NAMALWA (cell line): ENCODE results near the gene BLACAT1.
"Not testable (repeated sequence)": the region's sequence is repeated elsewhere in the genome, so short reads cannot be mapped to it uniquely, and the experiment has no call there.

Experiments used
- DNase-seq: peaks from one replicate; pipeline ENCODE4 v3.0.0-alpha.2; 2015; ENCODE audit warnings: low spot score

BLACAT1 gene

GRCh38 chr1:205441716-205442050, 14.2 kb downstream of the BLACAT1 start:
- DNase-seq, result no peak

DNA sequence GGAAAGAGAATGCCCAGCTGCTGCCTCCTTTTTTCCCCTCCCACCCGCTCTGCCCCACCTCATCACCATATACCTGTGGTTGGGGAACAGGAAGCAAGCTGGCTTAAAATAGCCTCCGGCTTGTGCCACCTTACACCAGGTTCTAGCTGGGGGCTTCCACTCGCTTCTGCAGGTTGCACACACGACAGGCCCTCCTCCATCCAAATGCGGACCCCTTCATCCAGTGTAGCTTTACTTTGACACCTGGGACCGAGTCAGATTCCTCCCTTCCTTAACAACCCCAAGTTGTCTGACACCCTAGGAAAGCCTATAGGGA, 14.6 kb downstream of the BLACAT1 start:
- no peak for DNase-seq

GRCh38 chr1:205440476-205441317, 15.1 kb downstream of the BLACAT1 start:
- DNase-seq, result peak; percentile 69

- DNase-seq, result no peak
These were observed 15.7 kb downstream of the BLACAT1 start for GRCh38 chr1:205440121-205440475.

DNA sequence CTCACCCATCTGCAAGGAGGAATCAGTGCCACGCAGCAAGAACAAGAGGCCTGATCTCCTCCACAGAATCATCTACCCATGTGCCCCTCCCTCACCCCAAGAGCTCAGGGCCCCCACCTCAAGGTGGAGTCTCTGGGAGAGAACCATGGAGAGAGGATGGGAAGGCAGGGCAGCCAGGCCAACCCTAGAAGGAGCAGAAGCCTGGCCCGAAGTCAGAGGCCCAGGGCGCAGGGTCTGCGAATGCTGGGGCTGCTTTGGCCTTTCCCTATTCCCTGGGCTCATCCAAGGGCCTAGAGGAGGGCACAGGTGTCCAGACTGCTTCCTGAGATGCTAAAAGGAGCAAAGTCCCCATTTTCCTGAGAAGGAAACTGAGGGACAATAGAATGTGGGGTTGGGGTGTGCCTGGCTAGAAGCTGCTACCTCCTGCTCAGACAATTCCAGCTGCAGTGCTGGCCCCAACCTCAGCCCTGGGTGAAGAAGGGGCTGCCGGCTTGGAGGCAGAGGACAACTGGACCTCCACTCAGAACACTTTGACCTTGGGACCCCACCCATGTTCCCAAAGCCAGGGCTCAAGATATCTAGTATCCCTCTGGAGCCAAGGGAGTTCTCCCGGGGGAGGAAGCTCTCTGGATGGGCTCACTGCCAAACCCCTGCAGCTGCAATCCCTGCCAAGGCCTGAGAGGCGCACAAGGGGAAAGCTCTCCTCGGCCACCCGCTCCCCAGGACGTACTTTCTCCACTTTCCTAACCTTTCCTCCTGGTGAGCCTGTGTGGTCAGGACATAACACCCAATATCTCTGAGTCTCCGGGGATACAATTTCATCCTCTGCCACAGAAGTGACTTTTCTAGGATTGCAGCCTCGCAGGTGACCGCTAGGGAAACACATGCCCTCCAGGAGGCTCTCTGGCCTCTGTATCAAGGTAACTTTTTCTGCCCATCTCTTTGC, 17.4 kb downstream of the BLACAT1 start:
- DNase-seq, result peak; percentile 28

GRCh38 chr1:205437570-205437969, 18.3 kb downstream of the BLACAT1 start:
- no peak for DNase-seq

DNA sequence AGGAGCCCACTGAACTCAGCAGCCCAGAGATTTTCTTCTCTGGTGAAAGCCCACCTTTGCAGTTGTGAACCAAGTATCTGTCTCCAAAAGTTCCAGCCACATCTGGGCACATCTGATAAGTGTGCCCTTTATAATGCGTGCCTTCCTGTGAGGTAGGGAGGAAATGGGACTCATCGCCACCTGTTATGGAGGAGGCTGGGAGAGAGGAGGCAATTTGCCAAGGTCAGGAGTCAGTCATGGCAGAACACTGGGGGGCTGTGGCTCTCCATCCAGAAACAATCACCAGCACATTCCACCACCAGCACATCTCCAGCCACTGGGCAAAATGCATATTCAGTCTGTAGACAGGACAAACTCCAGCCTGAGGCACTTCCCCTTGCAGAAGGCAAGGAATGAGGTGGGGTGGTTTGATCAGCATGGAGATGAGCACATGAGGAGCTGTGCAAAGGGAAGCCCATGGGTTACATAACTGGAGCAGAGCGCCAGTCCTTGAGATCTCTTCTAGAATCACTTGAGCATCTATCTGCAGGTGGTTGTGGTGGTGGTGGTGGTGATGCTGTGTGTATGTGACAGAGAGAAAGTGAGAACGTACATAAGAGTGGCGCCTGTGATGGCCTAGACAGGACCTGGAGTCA, 19.0 kb downstream of the BLACAT1 start:
- DNase-seq, result no peak

DNA sequence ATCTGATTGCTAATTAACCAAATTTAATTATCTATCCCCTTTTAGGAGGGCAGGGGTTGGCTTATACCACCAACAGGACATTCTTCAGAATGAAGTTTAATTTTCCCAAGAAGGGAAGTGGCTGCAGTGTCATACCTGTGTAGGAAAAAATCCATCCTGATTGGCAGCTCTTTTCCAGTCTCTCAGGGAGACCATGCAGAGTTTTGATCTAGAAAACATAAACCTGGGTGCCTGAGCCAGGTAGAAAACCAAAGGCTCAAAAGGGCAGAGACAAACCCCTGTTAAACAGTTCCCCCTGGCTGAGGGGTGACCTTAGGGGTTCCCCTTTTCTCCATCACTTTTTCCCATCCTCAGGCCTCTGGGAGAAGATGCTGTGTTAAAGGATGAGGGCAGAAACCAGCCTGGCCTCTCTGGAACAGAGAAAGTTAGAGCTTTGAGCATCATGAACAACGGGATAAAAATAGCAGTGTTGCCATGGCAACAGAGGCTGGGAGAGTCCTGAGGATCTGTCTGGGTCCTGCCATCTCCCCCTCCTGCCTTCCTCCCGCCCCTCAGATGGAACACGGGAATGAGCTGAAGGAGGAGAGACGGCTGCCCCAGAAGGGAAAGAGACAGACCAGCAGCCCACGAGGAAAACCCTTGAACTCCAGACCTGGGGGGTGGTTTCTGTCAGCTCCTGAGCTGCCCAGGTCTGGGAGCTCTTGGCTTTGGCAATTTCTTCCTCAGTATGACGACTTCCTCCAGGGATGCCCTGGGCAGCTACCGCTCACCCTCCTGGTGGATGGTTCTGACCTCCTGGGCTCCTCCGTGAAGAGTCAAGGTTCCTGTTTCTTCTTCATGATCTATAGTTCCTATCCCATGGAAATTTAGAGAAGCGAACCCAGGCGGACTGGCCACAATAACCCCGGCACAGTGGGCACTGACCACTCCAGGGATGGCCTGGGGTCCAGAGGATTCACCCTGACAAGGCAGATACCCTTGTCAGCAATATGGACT, 20.0 kb downstream of the BLACAT1 start:
- no peak for DNase-seq

DNA sequence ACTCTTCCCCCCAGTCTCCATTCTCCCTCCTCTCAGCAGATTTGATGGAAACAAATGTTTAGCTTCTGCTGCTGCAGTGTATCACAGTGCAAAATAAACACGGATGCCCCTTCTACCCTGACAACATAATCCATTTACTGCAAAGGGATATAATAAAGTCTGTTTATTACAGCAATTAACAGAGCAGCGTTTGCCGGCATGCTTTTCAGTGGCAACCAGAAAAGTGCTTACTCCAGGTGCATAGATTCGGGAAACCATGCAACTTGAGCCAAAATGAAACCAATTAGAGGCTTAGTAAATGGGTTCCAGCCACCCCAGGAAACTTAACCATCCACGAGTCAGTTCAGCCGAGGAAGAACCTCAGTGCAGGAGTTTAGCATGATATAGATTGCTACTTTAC, 21.1 kb downstream of the BLACAT1 start:
- no peak for DNase-seq

DNA sequence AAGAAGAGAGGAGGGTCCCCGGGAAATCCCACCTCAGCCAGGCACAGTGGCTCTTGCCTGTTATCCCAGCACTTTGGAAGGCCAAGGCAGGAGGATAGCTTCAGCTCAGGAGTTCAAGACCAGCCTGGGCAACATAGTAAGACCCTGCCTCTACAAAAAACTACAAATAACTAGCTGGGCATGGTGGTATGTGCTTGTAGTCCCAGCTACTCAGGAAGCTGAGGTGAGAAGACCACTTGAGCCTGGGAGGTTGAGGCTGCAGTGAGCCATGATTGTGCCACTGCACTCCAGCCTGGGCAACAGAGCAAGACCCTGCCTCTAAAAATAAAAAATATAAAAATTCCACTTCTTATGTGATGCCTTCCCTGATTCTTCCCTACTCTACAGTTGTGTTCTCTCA, 23.2 kb downstream of the BLACAT1 start:
- DNase-seq, result not testable (repeated sequence)

- no peak for DNase-seq
These were observed 23.7 kb downstream of the BLACAT1 start for GRCh38 chr1:205432116-205432515.

DNA sequence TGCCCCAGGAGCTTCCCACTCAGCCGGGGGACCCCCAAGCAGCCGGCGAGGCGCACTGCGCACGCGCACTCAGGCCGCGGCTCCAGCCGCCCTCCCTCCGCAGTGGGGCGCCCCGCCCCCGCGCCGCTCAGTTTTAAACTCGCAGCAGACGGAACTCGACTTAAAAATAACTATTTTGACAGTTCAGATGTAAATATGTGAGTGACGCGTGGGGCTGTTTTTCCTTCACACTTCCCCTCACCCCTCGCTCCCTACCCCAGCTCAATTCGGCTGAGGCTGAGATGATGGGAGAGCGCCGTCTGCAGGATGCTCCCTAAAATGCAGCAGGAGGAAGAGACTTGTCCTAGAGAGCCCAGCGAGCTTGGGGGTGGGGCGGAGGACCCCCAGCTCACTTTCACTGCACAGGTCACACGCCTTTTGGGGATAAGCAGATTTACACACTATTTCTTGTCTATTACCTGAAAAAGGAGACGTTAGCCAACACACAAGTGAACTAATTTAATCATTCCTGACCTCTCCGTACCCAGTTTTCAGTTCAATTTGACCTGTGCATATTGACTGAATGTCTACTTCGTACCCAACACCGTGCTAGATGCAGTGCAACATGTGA, 25.0 kb downstream of the BLACAT1 start:
- DNase-seq, result peak; percentile 88

DNA sequence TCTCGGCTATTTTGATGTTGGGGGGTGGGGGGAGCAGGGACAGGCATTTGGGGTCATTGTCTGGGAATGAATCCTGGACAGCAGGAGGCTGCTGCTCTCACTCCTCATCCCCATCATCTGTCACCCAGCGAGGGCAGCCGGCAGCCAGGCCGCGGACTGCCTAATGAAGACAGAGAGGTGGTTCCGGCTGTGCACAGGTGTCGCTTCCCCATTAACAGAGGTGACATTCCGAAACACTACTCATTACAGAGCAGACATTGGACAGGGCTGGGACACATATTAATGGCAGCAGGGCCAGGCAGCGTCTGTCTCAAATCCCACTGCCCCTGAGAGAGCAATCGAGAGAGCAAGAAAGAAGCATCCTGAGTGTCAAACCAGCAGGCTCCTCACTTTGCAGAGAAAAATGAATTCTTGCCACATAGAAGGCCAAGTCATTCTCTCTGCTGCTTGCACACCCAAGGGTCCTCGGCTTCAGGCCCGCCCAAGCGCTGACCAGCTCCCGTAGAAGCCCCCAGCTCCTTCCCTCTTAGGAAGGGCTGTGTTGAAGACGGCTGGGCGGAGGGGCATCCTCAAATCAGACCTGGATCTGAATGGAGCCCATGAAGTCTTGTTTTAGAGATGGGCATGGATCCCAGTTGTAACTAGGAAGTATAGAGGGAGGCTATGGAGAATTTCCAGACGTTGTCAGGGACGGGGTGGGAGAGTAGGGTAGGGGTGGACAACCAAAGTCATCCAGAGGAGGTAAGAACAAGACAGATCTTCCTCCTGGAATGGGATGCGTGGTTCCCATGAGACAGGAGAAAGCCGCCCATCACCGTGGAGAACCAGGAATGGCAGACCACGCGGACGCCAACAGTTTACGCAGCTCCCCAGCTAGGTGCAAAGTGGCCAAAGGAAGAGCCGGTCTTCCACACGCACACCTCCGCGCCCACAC, 25.8 kb downstream of the BLACAT1 start:
- DNase-seq, result no peak

DNA sequence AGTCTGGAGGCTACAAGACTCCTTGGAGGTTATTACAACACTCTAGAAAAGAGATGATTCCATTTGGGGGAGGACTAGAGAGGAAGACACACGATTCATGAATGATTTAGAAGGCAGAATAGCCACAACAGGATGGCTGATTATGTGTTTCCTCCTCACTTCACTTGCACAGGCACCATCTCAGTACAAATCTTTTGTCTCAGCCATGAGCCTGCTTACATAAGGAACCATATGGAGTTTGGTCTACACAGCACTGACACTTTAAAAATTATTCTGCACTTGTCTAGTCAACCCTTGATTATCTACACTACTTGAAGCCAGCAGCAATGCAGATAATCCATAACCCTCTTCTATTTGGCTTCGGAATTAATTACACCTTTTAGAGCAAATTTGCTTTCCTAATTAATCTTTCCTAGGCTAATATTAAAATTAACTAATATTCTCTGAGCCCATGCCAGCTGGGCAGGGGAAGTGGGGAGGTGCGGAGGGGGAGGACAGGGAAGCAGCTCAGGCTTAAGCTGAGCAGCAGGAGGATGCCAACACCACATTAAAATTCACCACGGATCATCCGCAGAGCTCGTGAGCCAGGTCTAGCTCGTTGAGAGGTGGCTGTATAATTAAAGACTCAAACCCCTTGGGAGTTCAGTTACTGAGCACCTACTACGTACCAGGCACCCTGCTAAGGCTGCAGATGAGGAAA, 30.8 kb downstream of the BLACAT1 start:
- no peak for DNase-seq

- DNase-seq, result no peak
These were observed 31.9 kb downstream of the BLACAT1 start for GRCh38 chr1:205423814-205424399.

- no peak for DNase-seq
These were observed 32.7 kb downstream of the BLACAT1 start for GRCh38 chr1:205422993-205423642.

GRCh38 chr1:205421798-205422197, 34.0 kb downstream of the BLACAT1 start, which contains the start of gene LEMD1:
Gene LEMD1 (minus strand): TSS chr1:205422056. CDS start chr1:205420536, 1,520 bp downstream.
- DNase-seq, result no peak

GRCh38 chr1:205420938-205421337, 34.9 kb downstream of the BLACAT1 start:
- DNase-seq, result no peak
